HL-60/S4 treated with retinoic acid at 250 ng/mL for 4 days and 3 days (cell line): ENCODE measurements around the gene DDAH1.
"Not testable (repeated sequence)": the region's sequence is repeated elsewhere in the genome, so short reads cannot be mapped to it uniquely, and the experiment has no call there.

Experiments
- in situ Hi-C: fragments of 300-500 bp; cut with MboI; formaldehyde crosslinking; loops from 2 replicates; pipeline ENCODE4 v1.7.0; 2022; ENCODE audit warnings: low sequenced_read_pairs

DDAH1 gene

DNA sequence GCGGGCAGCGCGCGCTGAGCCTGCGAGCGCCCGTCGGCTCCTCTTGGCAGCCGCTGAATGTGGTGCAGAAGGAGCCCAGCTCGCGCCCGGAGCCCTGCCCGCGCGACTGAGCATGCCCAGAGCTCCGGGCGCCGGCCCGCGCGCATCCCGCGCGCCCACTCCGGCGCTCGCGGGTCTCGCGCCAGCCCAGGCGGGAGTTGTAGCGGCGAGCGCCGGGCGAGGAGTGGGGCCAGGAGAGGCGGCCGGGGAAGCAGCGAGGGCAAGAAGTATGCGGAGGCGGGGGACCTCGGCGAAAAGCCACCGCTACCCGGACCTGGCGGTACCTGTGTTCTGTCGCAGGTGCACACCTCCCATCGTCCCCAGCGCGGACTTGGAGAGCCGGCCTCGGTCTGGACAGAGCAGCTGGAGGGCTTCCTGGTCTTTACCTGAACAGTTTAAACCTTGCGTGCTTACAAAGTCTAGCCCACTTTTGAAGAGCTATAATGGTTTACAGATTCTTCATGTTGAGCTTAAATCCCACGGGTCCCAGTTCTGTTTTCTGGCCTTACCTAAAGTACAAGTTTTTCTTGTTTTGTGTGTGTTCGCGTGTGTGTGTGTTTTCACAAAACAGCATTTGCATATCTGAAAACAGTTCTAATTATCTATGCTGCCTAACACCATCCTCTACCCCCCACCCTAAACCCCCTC, at the start of gene DDAH1:
TSS of gene DDAH1 (minus strand) at position 61 of the 687 bp plus-strand sequence. CDS start 114 bp downstream, outside the sequence.
- in situ Hi-C loops, result no loop called here

DNA sequence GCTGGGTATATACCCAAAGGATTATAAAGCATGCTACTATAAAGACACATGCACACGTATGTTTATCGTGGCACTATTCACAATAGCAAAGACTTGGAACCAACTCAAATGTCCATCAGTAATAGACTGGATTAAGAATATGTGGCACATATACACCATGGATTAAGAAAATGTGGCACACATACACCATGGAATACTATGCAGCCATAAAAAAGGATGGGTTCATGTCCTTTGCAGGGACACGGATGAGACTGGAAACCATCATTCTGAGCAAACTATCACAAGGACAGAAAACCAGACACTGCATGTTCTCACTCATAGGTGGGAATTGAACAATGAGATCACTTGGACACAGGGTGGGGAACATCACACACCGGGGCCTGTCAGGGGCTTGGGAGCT, 49.0 kb upstream of the DDAH1 start:
- in situ Hi-C loops, result not testable (repeated sequence)

DNA sequence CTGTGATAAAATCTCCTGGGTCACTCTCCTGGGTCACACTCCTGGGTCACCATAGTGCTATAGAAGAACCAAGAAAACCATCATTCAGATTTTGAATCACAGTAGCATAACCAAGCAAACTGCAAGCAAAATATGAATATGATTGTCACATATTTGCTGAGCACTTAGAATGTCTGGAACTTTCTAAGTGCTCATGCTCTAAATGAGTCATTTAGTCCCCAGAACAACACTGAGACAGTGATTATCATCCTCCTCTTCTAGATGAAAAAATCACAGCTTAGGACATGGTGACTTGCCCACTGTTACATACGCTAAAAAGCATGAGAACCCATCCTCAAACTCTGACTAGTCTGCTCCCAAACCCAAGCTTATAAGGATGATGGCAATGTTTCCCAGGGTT, 39.5 kb upstream of the DDAH1 start:
- in situ Hi-C loops, result no loop called here

DNA sequence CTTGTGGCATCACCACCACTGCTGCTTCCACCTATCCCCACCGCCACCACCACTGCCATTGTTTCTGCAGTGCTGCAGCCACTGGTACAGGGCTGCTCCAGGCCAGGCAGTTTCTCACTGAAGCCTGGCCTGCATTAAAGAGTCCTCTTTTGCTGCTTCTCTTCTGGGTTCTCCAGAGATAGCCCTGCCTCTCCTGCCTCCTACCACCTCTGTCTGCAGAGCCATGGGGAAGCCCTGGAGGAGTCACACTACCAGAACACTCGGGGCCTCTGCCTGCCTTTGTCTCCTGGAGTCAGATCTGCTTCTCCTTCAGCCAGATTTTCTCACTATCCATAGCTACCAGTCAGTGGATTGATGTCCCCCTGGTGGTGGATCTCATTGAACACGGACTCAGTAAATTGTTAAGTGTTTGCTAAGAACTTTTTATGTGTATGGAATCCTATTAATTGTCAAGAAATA, 37.7 kb upstream of the DDAH1 start:
- in situ Hi-C loops, result no loop called here

DNA sequence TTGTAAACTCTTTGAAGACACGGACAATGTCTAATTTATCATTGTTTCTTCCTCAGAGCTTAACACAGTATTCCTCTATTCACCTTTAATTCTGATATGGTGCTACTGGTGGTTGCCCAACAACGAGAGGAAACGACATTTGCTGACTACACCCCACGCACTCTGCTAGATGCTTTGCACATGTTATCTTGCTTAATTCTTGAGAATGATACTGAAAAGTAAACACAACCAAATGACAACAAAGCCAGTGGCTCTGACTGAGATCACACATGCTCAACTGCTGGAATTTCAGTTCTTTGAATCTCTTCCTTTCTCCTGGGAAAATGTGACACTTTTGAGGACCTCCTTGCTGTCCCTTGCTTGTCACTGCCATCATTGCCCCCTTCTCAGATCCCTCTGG, 37.2 kb upstream of the DDAH1 start:
- in situ Hi-C loops, result no loop called here

DNA sequence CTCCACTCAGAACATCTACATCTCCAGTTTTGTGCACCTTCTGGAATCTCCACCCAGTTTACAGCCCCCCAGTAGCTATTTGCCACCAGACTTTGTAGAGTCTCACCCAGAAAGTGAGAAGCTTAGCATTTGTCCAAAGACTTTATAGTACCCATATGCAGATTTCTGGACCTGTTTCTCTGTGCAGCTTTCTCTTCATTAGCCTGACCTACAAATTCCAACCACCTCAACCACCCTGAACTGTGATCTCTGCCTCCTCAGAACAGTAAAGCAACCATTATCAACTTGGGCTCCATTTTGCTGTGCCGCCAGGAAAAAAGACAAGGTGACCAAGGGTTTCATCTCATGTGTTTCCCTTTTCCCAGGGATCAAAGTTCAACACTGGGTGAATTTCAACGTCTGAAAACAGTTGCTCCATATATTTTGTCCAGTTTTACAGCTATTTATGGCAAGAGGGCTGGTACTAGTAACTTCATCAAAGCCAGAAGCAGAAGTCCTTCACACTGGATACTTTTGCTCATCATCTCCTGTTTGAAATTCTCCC, 36.5 kb upstream of the DDAH1 start:
- in situ Hi-C loops, result no loop called here

DNA sequence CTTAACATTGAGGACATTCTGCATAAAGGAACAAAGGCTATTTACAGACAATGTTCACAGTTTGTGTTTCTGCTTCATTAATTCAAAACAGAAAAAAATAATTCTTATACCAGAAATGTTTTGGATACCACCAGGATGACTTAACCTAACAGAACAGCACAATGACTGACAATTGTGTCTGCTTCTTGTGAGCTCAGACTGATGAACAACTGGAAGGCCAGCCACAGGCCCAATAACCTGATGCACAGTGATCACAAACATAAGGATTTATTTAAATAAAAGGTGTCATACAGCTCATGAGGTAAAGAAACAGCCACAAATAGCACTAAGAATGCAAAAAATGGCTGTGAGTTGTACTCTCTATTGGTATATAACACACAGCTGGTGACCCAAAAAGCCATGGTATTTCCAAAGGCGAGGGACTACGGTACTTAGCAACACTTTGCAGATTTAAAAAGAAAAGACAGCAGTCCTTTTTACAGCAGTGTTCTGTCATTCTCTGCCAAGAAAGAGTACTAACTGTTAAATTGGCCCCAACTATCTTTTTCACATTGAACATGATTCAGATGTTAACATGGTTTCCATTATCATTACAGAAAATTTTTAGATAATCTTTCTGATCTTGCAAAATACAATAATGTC, 32.1 kb upstream of the DDAH1 start:
- in situ Hi-C loops, result no loop called here

DNA sequence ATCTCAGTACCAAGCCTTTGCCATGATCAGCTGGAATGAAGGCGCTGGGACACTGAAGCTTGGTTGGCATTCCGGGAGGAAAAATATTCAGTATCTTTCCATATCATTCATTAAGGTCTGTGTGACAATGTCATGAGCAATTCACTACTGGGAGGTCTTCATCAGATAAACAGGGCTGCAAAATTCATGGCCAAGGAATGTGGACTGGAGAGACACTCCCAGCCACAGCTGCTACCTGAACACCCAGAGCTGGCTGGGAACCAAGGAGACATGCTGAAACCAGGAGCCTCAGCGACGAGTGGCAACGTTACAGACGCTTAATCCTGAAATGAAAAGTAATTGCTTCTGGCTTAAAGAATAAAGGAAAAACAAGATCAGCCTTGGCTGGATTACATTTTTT, 30.6 kb upstream of the DDAH1 start:
- in situ Hi-C loops, result no loop called here

DNA sequence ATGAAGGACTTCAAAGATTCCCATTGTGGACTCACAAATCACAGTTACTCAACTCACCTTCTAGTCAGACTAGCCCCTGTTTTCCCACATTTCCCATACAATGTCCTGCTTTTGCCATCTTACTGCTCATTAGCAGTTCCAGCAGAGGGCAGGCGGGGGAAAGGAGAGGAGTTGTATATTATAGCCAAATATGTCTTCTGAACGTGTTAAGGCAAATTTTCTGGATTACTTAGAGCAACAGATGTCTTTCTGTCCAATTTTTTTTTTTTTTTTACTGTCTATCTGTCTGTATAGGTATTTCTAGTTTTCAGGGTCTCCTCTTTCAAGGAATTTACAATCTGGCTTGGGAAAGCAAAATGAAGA, 29.9 kb upstream of the DDAH1 start:
- in situ Hi-C loops, result no loop called here

DNA sequence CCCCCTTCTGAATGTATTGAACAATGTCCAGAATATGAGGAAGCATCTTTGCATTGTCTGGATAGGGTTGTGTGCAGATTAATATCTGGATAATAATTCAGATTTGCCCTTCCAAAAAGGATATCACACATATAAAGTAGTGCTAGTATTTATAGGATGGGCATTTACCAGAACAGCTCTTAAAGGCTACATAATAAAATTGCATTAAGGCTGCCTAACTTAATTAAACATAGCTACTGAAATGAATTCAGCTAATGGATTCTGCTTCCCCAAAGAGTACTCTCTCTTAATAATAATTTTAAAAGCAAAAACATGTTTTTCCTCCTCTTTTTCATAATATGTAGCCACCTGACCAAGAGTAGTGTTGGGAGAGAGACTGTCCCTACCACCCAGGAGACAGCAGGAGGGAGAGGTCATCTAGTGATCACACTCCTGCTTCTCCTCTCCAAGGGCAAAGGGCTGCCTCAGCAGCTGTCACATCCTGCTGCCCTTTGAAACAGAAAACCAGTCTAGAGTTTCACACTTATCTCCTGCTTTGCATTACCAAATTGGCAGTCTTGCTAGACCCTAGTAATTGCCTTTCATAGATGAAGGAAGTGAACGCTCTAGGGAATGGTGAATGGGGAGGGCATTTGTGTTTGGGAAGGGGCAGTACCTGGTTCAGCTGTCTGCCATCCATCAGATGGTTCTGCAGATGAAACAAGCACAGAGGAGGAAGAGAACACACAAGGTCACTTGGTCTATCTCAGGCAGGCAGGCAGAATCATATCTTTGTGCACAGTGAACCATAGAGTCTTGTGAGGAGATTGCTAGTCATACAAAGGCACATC, 29.3 kb upstream of the DDAH1 start:
- in situ Hi-C loops, result no loop called here

DNA sequence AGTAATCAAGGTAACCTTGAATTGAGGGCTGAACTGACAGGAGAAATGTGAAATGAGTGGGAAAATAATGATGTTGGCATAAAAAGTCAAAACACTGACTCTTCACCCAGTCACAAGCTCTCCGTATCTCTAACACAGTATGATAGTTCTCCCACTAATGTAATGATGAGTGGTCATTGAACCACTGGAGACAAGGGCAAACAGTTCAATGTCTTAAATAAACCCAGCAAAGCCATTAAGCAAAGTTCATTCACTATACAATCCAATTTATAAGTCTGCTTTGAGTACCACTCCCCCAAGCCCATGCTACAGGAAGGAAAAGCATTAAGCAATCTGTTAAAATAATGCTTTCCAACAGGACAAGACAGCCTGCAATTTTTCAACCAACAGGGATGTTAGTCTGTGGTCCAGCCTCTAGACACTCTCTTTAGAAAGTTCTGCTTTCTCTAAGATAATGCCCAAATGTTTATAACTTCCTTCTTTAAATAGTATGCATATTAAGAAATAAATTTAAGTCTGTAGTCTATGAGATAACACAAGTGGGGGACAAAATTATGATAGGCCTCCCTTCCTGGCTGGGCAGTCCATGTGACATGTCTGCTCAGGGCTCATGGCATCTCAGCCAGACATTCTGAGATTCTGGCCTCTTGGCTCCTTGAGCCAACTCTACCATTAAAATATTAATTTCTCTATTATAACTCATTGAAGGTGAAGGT, 25.5 kb upstream of the DDAH1 start:
- in situ Hi-C loops, result no loop called here

DNA sequence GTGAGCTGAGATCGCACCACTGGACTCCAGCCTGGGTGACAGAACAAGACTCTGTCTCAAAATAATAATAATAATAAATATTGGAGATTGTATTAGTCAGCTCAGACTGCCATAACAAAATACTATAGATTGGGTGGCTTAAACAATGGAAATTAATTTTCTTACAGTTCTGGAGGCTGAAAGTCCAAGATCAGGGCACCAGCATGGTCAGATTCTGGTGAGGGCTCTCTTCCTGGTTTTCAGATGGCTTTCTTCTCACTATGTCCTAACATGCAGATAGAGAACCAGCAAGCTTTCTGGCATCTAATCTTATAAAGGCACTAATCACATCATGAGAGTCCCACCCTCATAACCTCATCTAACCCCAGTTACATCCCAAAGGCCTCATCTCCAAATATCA, 23.2 kb upstream of the DDAH1 start:
- in situ Hi-C loops, result no loop called here

DNA sequence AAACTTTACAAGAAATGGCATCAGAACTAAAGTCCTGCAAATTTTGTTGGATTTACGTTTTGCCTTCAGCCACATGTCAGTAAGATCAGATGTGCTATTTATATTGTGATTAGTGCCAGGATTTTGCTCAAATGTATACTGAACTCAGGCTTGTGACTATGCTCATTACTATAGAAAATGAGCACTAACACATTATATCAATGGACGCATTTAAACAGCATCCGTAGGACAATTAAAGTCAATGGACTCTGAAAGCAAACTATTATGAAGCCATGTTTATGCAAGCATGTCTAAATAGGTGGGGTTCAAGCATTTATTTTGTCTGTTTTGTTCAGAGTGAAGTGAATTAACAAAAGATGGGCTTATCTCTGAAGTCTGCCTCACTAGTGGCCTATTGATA, 20.6 kb upstream of the DDAH1 start:
- in situ Hi-C loops, result no loop called here

DNA sequence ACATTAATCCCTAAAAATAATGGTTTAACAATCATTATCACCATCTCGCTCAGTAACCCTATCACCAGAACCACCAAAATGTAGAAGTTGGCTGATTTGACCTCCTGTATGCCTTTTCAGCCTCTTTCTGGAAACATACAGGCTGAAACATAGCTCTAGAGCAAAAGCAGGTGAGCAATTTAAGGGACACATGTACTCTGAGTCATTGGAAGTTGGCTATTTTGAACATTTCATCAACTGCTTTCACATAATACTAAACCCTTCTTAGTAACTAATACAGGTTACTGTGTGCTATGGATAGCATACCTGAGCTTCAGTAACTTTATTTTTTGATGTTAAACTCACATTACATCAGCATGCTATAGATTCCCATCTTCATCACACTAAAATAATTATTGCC, 19.8 kb upstream of the DDAH1 start:
- in situ Hi-C loops, result no loop called here

DNA sequence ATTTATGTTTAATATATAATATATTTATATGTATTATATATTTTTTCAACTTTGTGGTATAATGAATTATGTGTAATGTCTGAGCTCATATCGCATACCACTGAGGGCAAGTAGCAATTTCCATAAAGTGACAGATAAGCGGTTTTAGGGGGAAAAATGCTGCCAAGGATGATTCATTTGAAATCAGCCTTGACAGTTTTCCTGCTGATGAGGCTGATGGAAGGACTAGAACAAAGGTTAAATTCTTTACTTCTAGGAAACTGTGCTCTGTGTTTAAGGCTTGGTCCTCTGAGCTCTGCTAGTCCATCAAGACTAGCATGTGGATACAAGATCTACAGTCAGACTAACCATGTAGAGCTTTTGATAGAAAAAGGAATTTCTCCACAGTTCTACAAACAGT, 19.3 kb upstream of the DDAH1 start:
- in situ Hi-C loops, result no loop called here

DNA sequence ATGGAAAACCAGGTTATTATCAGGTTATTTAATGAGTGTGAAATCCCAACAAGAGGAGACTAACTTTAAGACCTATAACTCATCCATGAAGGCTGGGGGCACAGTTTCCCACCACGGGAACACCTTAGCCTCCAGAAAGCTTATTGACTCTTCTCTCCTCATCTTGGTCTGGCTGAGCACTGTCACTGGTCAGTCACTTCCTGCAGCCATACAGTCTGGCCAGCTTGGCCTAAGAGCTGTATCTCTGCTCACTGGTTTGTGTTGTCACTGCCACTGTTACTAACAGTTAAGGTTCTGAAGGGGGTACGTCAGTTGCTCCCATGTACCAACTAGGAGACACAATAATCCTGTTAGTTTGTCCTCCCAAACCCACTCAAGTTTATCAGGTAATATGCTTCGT, 16.7 kb upstream of the DDAH1 start:
- in situ Hi-C loops, result no loop called here

DNA sequence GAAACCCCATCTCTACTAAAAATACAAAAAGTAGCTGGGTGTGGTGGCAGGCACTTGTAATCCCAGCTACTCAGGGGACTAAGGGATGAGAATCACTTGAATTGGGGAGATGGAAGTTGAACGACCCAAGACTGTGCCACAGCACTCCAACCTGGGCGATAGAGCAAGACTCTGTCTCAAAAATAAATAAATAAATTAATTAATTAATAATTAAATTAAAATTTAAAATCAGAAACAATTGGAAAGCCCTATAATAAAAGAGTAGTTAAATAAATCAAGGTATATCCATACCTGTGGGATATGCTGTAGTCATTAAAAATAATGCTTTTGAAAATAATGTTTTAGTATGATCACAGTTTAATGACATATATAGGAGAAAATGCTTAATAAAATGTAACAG, 15.6 kb upstream of the DDAH1 start:
- in situ Hi-C loops, result no loop called here

DNA sequence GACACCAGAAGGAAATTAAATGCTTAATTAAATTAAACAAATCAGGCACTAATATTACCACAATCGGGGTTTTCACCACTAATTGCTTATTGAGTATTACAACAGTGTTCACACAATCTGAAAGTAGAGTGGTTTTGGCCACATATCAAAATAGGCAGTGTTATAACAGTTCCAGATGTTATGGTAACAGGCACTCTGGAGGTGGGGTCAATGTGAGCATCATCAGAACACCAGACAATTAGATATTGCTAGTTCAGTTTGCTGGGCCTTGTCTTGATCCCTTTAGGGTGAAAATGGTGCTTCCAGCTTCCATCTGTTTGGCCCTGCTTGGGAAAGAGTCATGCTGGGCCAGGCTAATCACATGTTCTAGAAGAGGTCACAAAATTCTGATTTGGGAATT, 14.5 kb upstream of the DDAH1 start:
- in situ Hi-C loops, result no loop called here

DNA sequence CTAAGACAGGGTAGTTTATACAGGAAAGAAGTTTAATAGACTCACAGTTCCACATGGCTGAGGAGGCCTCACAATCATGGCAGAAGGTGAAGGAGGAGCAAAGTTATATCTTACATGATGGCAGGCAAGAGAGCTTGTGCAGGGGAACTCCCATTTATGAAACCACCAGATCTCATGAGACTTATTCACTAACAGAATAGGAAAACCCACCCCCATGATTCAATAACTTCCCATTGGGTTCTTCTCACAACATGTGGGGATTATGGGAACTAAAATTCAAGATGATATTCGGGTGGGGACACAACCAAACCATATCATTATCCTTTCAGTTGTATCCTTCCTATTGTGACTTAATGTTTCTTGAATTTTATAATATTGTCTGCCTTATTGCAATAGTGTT, 13.4 kb upstream of the DDAH1 start:
- in situ Hi-C loops, result no loop called here

DNA sequence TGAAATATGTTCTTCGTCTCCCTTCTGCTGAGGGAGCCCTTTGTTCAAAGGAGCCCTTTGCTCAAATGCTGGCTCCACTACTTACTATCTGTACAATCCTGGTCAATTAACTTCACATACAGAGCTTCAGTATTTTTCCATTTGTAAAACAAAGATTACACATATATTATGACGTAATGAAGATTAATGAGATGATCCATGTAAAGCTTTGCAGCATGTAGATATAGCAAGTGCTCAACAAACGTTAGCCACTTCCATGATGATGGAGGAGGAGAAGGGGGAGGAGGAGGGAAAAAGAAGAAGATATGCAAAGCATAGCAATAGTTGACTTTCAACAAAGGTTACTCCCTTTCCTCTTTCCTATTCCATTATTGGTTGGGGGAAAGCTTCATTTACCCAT, 10.1 kb upstream of the DDAH1 start:
- in situ Hi-C loops, result no loop called here

DNA sequence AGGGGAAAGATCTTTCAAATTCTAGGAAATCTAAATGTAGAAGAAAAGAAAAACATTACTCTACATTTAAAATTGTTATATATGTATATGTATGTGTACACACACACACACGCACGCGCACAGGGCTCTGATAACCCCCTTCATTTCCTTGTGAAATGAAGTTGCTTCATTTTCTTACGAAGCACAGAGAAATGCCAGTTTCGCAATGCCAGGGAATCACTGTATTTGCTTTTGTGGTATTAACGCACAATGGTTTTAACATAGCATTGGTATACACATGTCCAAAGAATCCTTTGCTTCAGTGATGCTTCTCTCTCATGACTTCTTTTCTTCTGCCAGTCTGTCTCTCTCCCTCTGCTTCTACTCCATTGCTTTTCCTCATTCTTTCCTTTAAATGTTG, 8.4 kb upstream of the DDAH1 start:
- in situ Hi-C loops, result no loop called here
